ENCODE measurements around the gene COX5A.
A peak's percentile ranks its signal among the peaks of the same experiment; 100 is the strongest.
"Not testable (repeated sequence)": the region's sequence is repeated elsewhere in the genome, so short reads cannot be mapped to it uniquely, and the experiment has no call there.

Gene COX5A

GRCh38 chr15:74901612-74902063, 36.2 kb downstream of the COX5A start:
- DNase-seq (ENCODE audit: low spot score) = peak; percentile 63

GRCh38 chr15:74897300-74897701, 40.6 kb downstream of the COX5A start:
- no peak for DNase-seq (ENCODE audit: low spot score)

DNA sequence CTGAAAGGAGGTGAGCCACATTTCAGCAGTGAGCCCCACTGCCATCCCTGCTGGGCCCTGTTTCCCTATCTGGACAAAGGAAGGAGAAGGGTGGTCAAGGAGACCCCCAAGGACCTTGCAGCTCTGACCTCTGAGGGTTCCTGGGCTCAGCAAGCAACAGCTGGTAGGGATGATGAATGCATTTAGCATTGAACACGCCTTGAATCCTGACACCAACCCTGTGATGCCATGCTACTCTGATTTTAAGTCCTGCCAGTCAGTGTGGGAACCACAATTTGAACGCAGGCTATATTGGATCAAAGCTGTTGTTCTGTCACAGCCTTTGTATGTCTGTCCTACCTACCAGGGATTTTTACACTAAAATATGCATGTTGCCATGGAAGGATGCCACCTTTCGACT, 41.6 kb downstream of the COX5A start:
- DNase-seq (ENCODE audit: low spot score) = no peak

GRCh38 chr15:74895830-74896229, 42.0 kb downstream of the COX5A start:
- DNase-seq (ENCODE audit: low spot score) = no peak

GRCh38 chr15:74894383-74894782, 43.5 kb downstream of the COX5A start:
- DNase-seq (ENCODE audit: low spot score) = not testable (repeated sequence)

GRCh38 chr15:74893627-74894026, 44.2 kb downstream of the COX5A start:
- no peak for DNase-seq (ENCODE audit: low spot score)

DNA sequence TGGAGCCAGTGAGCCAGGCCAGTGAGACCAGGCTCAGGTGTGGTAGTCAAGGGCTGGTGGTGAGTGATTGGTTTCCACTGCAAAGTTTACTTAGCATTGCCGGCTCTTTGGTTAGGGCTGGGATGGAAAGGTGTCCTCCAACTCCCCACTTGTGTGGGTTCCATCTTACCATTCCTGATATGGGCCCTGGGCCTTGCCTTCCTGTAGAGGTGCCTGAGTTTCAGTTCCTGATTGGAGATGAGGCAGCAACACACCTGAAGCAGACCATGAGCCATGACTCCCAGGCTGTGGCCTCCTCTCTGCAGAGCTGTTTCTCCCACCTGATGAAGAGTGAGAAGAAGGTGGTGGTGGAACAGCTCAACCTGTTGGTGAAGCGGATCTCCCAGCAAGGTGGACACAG, 44.9 kb downstream of the COX5A start:
- no peak for DNase-seq (ENCODE audit: low spot score)

DNA sequence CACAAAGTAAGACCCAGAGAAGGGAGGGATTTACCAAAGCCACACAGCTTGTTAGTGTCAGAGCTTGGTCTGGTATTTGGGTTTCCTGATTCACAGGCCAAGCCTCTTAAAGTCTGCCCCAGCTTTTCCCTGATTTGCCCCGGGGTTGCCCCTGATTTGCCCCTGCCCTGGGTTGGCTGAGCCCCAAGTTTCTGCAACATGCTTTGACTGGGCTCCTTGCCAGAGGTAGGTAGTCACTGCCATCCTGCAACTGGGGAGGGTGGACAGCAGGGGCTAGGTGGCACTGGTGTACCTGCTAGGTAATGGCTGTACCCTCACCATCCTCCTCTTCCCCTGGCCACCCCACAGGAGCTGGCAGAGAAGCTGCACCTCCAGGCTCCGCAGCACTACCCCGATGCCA, 45.6 kb downstream of the COX5A start:
- no peak for DNase-seq (ENCODE audit: low spot score)

DNA sequence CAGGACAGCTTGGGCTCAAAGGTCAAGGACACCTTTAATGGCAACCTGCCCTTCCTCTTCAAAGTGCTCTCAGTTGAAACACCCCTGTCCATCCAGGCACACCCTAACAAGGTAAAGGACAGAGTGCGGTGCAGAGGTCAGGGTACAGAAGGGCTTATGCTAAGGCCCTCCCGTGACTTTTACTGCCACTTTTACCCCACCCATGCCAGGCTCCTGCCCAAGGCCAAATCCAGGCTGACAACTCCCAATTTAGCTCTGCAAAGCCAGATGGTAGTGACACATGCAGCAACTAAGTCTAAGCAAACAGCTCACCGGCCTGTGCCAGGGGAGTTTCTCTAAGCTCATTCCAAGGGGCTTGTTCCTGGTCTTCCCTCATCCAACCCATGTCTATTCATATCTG, 46.4 kb downstream of the COX5A start:
- no peak for DNase-seq (ENCODE audit: low spot score)

- no peak for DNase-seq (ENCODE audit: low spot score)
Measured at GRCh38 chr15:74890665-74890960, 47.3 kb downstream of the COX5A start.

GRCh38 chr15:74889883-74890664, 47.8 kb downstream of the COX5A start, which contains the start of gene MPI:
TSS of gene MPI (plus strand) at chr15:74890042. CDS start at chr15:74890074, 32 bp downstream.
- DNase-seq (ENCODE audit: low spot score) = peak; percentile 61

DNA sequence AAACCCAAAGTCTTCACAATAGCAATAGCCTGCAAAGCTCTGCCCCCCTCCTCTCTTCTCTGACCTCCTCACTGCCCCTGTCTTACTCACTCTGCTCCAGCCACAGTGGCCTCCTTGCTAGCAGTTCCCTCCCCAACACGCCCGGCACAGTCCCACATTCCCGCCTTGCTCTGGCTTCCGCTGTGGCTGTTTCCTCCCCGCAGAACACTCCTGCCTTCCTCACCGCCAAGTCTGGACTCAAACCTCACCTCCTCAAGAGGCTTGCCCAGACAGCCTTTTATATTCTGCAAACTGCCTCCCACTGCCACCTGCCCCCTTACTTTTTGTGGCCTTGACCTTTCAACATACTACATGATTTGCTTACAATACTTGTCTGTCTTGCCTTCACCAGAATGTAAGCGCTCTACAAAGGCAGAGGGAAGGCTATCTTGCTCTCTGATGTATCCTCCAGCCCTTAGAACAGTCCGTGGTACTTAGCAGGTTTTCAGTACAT, 48.4 kb downstream of the COX5A start:
- peak; percentile 36 for DNase-seq (ENCODE audit: low spot score)

DNA sequence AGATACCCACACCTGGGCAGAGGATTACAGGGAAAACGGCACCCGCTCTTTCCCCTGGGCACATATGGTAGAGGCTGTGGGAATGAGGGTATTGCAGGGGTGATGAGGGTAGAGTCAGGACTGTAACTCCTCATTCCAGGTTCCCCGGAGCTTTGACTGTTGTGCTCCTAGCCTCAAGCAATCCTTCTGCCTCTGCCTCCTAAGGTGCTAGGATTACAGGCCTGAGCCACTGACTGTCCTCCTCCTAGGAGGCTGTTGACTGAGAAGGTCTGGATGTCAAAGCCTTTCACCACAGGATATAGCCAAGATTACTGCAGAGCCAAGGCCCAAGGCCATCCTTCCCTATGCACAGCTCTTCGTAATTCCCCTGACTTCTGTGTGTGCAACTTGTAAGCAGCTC, 49.2 kb downstream of the COX5A start:
- no peak for DNase-seq (ENCODE audit: low spot score)

- not testable (repeated sequence) for DNase-seq (ENCODE audit: low spot score)
Measured at GRCh38 chr15:74887537-74888193, 50.2 kb downstream of the COX5A start.

DNA sequence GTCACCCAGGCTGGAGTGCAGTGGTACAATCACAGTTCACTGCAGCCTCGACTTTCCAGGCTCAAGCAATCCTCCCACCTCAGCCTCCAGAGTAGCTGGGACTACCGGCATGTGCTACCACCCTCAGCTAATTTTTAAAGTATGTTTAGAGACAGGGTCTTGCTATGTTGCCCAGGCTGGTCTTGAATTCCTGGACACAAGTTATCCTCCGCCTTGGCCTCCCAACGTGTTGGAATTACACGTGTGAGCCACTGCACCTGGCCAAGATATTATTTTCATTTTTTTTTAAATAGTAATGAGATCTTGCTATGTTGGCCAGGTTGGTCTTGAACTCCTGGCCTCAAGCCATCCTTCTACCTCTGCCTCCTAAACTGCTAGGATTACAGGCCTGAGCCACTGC, 52.4 kb downstream of the COX5A start:
- no peak for DNase-seq (ENCODE audit: low spot score)

- no peak for DNase-seq (ENCODE audit: low spot score)
Measured at GRCh38 chr15:74884428-74885223, 53.2 kb downstream of the COX5A start.

DNA sequence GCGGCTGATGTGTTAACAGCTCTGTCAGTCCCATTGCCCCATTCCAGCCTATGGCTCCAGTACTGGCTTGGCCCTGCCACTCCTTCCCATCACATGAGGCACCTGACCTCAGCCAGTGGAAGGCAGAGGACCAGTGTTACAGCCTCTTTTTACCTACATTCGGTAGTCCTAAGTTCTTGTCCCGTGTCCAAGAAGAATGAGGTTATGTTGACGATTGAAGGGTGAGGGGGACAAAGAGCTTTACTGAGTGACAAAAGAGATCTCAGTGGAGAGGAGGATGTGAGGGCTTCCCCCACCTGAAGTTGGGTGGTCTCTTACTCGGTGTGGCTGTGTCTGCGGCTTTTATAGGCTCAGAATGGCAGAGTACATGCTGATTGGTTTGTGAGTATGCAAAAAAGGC, 55.3 kb downstream of the COX5A start:
- no peak for DNase-seq (ENCODE audit: low spot score)

DNA sequence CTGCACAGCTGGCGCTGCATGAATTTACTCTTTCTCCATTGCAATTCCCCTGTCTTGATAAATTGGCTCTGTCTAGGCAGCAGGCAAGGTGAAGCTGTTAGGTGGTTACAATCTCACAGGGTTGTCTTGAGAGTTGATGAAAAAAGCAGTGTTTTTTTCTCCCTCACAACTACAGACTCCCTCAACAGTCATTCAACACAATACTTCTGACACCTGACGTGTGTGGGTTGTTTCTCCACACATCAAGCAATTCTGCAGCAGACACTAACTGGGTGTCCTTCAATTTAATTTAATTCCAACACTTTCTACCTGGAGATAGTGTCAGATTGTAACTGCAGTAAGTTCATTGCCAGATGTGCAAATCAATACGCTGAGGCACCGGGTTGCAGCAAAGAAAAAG, 59.6 kb downstream of the COX5A start:
- no peak for DNase-seq (ENCODE audit: low spot score)

GRCh38 chr15:74873756-74874424, 64.0 kb downstream of the COX5A start:
- no peak for DNase-seq (ENCODE audit: low spot score)

DNA sequence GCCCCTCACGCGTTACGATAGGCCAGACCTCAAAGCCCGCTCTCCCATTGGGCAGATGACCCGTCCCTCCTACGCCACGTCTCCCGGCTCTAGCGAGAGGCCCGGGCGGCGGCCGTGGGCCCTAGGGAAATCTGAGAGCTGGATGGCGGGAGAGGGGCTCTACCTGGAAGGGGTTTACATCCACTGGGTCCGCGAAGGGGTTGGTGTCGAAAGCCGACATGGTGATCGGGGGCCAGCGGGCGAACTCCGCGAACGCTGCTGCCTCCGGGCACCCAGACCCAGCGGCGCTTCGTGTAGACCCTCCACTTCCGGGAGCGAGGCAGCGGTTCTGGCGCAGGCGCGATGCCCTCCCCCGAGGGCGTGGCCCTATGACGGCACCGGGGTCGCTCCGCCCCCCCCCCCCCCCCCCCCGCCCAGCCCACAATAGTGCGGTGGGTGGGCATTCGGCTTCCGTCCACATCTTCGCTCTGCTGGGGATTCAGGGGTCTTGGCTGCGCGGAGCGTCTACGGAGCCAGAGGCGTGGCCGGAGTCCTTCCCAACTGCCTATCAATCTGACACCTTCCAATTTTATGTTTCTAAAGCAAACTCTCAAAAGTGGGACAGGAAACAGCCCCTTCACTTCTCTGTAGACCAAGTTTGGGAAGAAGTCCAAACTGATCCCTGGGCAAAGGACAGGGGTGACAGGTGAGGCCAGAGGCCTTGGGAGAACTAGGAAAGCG, 64.7 kb downstream of the COX5A start, which contains the start of gene SCAMP2:
SCAMP2 (minus strand) TSS at position 330 of the 720 bp plus-strand sequence; CDS start at position 220, 110 bp downstream.
- DNase-seq (ENCODE audit: low spot score) = peak; percentile 82

GRCh38 chr15:74872702-74873035, 65.2 kb downstream of the COX5A start:
- no peak for DNase-seq (ENCODE audit: low spot score)

Data from kidney capillary endothelial cell (primary cell).